DMS53 (cell line): ENCODE measurements around the gene DHH.
"Not testable (repeated sequence)": the region's sequence is repeated elsewhere in the genome, so short reads cannot be mapped to it uniquely, and the experiment has no call there.

ENCODE experiments used
- DNase-seq: peaks from one replicate; lab custom pipeline; 2025; lab: John Stamatoyannopoulos, UW

DHH gene

DNA sequence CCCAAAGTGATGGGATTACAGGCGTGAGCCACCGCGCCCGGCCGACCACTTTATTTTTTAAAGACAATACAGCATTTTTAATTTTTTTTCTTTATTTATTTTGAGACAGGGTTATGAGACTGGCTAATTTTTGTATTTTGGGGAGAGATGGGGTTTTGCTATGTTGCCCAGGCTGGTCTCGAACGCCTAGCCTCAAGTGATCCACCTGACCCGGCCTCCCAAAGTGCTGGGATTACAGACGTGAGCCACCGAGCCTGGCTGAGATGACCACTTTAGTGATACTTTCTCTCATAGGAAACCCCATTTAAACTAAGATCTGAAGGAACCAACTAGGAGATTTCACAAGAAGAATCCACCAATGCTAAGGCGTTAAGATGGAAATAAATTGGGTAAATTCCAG, 23.6 kb downstream of the DHH start:
- no peak for DNase-seq

GRCh38 chr12:49069507-49070346, 24.9 kb downstream of the DHH start, which contains the start of gene RHEBL1:
RHEBL1 (minus strand) TSS chr12:49069979; CDS start chr12:49069785, 194 bp downstream.
- peak; percentile 99 for DNase-seq

GRCh38 chr12:49068879-49069506, 25.6 kb downstream of the DHH start:
- peak; percentile 48 for DNase-seq

DNA sequence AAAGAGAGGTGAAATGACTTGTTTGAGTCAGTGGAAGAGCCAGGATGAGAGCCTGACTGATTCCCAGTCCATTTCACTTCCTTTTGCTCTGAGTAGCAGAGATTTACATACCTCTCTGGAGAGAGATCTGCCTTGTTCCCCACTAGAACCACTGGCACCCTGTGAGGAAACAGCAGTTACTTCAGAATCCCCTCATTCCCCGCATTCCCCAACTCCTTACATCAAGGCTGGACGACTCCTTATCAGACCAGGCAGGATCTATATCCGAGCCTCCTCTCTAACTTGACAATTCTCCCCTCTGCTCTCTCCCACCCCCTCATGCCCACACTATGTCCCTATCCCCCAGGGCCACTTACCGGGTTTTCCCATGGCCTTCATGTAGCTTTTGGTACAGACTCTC, 28.5 kb downstream of the DHH start:
- no peak for DNase-seq

- DNase-seq: no peak
Measured at GRCh38 chr12:49064767-49065152, 29.8 kb downstream of the DHH start.

DNA sequence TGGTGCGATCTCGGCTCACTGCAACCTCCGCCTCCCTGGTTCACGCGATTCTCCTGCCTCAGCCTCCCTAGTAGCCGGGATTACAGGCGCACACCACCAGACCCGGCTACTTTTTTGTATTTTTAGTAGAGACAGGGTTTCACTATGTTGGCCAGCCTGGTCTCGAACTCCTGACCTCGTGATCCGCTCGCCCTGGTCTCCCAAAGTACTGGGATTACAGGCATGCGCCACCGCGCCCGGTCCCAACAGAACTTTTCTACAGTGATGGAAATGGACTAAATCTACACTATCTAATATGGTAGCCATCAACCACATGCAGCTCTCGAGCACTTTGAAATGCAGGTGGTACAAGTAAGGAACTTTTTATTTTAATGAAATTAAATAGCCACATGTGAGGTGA, 32.7 kb downstream of the DHH start:
- not testable (repeated sequence) for DNase-seq

DNA sequence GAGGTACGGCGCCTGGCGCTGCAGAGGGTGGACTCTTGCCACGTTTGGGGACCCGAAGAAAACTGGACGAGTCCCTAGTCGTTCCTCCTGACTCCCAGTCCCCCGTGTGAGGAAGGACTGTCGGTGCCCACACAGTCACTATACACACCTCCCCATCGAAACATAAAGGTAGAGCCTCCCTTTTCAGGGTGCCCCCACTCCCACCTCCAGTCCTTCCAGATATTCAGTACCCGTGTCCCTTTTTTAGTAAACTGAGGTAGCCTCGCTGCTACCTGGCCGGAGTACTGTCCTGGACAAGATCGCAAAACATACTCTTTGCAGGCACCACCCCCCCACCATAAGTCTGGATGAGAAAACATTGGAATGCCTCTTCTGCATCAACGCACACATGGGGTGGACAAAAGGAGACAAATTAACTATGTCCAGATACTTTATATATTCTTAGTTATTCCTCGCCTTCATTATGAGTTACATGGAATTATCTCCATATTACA, 33.4 kb downstream of the DHH start:
- no peak for DNase-seq

- DNase-seq: peak; percentile 98
Measured at GRCh38 chr12:49060237-49061156, 34.1 kb downstream of the DHH start, which contains the start of gene KMT2D. KMT2D (minus strand) TSS chr12:49060794; CDS start chr12:49055324, 5,470 bp downstream.

DNA sequence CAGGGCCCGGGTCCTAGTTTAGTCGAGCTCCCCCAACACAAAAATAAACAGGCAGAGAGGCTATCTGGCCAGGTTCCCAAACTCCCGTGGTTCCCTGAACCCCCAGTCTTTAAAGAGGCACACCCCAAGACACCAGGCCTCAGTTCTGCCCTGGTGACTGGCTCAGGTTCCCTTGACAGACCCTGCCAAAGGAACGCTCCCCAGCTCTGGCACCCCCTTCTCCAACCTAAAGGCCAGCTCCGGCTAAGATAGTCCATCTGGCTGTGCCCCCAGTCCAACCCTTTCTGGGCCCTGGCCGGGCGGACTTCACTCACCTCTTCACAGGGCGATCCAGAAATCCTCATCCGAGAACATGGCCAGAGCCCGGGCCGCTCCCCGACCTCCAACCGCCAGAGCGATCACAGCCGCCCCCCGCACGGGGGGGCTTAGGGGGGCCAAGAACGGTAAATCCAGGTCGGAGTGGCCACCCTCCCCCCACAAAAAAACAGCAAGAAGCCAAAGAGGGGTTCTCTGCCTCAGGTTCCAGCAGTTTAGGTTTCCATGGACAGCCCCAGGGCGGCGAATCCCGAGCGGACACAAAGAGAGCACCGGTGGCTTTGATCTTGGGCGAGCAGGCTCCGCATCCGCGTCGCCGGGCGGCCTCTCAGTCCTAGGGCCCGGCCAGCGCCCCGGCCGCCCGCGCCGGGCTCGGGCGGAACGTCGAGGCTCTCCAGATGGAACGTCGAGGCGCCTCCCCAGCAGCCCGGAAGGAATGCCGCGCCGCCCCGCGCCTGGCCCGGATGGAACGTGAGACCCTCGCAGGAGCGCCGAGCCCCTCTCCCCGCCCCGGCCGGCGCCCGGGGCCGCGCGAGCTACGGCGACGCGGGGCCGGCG, 35.1 kb downstream of the DHH start:
- DNase-seq: peak; percentile 78

- peak; percentile 33 for DNase-seq
Measured at GRCh38 chr12:49059045-49059298, 35.6 kb downstream of the DHH start.

GRCh38 chr12:49058366-49059044, 36.1 kb downstream of the DHH start:
- DNase-seq: peak; percentile 33

GRCh38 chr12:49057888-49058287, 36.7 kb downstream of the DHH start:
- DNase-seq: peak; percentile 65

- peak; percentile 68 for DNase-seq
Measured at GRCh38 chr12:49055978-49056754, 38.4 kb downstream of the DHH start.

GRCh38 chr12:49055092-49055491, 39.5 kb downstream of the DHH start:
- no peak for DNase-seq

- no peak for DNase-seq
Measured at GRCh38 chr12:49054524-49054923, 40.1 kb downstream of the DHH start.

DNA sequence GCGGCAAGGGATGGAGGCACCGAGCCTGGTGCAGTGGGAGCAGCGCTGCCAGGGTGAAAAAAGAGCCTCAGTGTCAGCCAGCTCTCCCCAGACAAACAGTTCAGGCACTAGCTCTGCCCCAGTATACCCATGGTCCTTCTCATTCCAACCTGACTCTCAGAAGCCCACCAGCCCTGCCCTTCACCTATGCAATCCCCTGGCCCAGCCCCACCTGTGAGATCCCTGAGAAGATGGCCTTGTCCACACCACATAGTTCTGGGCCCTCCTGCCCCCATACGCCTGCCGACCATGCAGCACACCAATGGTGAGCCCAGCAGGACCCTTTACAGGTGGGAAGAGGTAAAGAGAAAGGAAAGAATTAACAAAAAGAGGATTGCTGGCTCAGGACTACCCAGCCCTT, 40.5 kb downstream of the DHH start:
- DNase-seq: no peak

DNA sequence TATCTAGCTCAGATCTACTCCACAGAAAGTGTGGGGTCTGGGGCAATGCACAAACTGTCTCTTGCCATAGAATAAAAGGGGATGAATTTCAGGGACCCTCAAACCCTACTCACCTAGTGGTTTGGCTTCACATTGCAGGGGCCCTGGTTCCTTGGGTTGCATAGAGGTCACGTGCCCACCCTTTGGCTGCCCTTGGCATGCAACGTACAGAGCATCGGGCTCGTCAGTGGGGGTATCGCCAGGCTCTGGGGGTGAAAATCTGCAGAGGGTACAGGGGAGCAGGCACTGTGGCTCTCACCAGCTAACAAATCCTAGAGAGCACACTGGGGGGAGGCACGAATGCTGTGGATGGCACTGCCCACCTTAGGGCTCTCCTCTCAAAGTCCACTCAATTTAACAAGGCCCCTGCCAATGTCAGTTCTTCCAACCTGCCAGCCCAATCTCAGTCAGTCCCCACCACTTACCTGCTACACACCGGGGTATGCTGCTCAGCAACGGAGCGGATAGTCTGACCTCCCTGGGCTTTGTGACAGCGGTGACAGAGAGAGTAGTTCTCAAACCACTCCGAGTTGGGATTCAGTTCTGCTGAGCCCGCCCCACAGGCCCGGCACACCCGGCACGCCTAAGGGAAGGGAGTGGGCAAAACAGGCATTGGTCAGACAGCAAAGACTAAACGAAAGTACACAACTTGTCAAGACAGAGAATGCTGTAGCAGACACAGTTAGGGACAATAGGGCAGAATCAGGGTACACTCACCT, 42.0 kb downstream of the DHH start:
- no peak for DNase-seq

DNA sequence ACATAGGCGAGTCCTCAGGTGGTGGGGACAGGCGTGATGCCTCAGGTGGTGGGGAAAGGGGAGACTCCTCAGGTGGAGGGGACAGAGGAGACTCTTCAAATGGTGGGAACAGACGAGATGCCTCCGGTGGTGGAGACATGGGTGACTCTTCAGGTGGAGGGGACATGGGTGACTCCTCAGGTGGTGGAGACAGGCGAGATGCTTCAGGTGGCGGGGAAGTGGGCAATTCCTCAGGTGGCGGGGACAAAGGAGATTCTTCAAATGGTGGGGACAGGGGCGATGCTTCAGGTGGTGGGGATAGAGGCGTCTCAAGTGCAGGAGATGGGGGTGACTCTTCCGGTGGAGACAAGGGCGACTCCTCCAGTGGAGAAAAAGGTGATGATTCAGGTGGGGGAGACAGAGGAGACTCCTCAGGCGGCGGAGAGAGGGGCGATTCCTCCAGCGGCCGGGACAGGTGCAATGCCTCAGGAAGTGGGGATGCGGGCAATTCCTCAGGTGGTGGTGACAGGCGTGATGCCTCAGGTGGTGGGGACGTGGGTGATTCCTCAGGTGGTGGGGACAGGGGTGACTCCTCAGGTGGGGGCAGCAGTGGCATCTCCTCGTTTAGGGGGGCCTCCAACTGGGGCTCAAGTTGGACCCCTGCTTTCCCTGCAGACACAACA, 42.7 kb downstream of the DHH start:
- no peak for DNase-seq

- DNase-seq: no peak
Measured at GRCh38 chr12:49051373-49051764, 43.2 kb downstream of the DHH start.
